Neutrophil (primary cell): ENCODE measurements around the gene SPINK5.
"Not testable (repeated sequence)": the region's sequence is repeated elsewhere in the genome, so short reads cannot be mapped to it uniquely, and the experiment has no call there.

Experiments used
- H3K27ac ChIP-seq: fragments of 200-600 bp; sonication (generic); 2 replicates; pipeline ENCODE4 v1.5.1; 2016; ENCODE audit warnings: mild to moderate bottlenecking, moderate library complexity
- H3K27me3 ChIP-seq: fragments of 200-600 bp; sonication (generic); 2 replicates; pipeline ENCODE4 v1.6.0; 2016; ENCODE audit warnings: mild to moderate bottlenecking
- H3K36me3 ChIP-seq: fragments of 200-600 bp; sonication (generic); 2 replicates; pipeline ENCODE4 v1.5.1; 2017
- H3K4me1 ChIP-seq, 2 experiments: fragments of 200-600 bp in 1 of 2; sonication (generic) in 1 of 2; 1 replicate in 1 of 2; 2 replicates in 1 of 2; pipeline versions ENCODE4 v1.5.1 to v1.6.1; 2013 to 2016; ENCODE audit warnings: low read depth in 1 of 2, low read length in 1 of 2, mild to moderate bottlenecking in 1 of 2, moderate library complexity in 1 of 2; ENCODE audit not compliant: control insufficient read depth in 1 of 2, insufficient read depth in 1 of 2
- H3K4me3 ChIP-seq, 2 experiments: fragments of 200-600 bp in 1 of 2; sonication (generic) in 1 of 2; 1 replicate in 1 of 2; 2 replicates in 1 of 2; pipeline ENCODE4 v1.5.1; 2013 to 2016; ENCODE audit warnings: low read depth in 1 of 2, low read length in 1 of 2, mild to moderate bottlenecking in 1 of 2, moderate library complexity in 1 of 2
- H3K9me3 ChIP-seq: fragments of 200-600 bp; sonication (generic); 2 replicates; pipeline ENCODE4 v1.5.1; 2016
- TF ChIP-seq, protein P1 (sequence below): fragments of 200-600 bp; sonication (generic); IDR thresholded peaks from 2 replicates; pipeline ENCODE4 v1.5.1; 2016; ENCODE audit warnings: antibody characterized with exemption

The SPINK5 gene

DNA sequence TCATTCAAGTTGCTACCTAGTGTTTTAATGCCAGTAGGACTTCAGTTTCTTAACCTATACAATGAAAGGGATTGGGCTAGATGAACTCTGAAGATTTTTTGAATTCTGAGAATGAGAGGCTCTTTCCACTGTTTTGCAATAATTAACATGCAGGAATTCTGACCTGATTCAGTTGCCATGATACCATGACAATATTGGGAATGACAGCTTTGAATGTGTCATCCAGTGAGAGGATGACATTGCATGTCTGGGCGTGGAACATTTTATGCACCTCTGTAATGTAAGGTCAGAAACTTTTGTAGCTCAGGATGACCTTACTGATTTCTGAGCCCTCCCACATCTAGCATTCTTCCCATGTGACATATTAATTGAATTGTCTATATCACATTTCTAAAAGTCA is 30.6 kb upstream of the SPINK5 start:
- TF ChIP-seq, protein P1, sequence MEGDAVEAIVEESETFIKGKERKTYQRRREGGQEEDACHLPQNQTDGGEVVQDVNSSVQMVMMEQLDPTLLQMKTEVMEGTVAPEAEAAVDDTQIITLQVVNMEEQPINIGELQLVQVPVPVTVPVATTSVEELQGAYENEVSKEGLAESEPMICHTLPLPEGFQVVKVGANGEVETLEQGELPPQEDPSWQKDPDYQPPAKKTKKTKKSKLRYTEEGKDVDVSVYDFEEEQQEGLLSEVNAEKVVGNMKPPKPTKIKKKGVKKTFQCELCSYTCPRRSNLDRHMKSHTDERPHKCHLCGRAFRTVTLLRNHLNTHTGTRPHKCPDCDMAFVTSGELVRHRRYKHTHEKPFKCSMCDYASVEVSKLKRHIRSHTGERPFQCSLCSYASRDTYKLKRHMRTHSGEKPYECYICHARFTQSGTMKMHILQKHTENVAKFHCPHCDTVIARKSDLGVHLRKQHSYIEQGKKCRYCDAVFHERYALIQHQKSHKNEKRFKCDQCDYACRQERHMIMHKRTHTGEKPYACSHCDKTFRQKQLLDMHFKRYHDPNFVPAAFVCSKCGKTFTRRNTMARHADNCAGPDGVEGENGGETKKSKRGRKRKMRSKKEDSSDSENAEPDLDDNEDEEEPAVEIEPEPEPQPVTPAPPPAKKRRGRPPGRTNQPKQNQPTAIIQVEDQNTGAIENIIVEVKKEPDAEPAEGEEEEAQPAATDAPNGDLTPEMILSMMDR, result no peak
- H3K27ac ChIP-seq, result no peak overlapping the region
- no peak overlapping the region for H3K4me3 ChIP-seq

DNA sequence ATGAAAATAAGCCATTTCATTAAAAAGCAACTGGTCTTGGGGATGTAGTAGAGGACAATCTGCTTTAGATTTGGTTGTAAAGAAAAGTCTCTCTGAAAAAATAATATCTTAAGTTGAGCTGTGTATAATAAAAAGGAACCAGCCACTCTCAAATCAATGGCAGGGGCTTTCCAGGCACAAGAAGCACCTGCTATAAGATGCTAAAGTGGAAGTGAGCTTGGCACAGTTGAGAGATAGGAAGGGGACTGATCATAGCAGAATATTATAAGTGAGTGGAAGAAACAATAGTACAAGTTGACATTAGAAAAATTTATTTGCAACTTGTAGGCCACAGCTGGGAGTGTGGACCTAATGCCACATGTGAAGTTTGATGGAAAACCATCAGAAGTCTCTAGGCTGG is 28.1 kb upstream of the SPINK5 start:
- TF ChIP-seq, protein P1, result no peak
- Histone ChIP-seq H3K9me3 (no peaks in the 10 kb centered on the region), H3K4me3 (no peak overlapping the region), H3K4me1 (no peaks in the 10 kb centered on the region), H3K27ac (no peak overlapping the region), H3K27me3 (no peaks in the 10 kb centered on the region), H3K36me3 (no peaks in the 10 kb centered on the region)

More for the DNA sequence above, 30.6 kb upstream of the SPINK5 start:
- H3K36me3 ChIP-seq, result no peaks in the 10 kb centered on the region
- no peaks in the 10 kb centered on the region for H3K27me3 ChIP-seq
- H3K9me3 ChIP-seq, result no peaks in the 10 kb centered on the region
- no peaks in the 10 kb centered on the region for H3K4me1 ChIP-seq

DNA sequence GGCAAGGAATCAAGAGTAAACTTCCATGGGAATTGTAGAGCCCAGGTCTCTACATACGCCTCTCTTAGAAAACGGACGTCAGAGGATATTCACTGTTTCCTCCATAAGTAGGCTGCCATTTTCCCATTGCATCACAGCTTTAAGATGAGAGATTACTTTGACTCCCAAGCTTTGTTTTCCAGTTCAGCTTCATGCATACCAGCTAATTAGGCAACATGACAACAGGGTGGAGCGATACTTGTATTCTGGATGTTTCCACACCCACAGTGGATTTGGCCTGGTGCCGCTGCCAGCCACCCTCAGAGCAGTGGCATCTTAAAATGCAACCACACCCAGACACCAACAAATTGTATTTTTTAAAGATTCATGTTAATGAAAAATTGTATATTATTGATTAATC is 20.9 kb upstream of the SPINK5 start:
- H3K9me3 ChIP-seq, result no peaks in the 10 kb centered on the region
- no peak overlapping the region for H3K4me3 ChIP-seq
- no peaks in the 10 kb centered on the region for H3K36me3 ChIP-seq
- no peaks in the 10 kb centered on the region for H3K4me1 ChIP-seq
- TF ChIP-seq, protein P1, result no peak
- H3K27ac ChIP-seq, result no peak overlapping the region
- no peaks in the 10 kb centered on the region for H3K27me3 ChIP-seq

DNA sequence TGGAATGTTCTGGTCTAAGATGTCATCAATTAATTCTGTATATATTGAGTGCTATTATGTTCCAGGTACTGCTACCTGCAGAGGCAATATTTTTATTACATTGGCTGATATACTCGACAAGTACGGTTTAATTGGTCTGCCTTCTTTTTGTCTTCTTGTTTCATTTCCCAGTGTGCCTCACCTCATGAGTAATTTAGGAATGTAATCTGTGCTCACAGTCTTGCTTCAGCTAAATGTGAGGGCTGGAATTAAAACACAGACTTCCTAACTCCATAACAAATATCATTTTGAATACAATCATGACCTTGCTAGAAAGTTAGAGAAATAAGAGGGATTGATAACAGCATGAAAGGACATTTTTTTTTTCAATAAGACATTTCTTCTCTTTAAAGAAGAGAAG is 20.1 kb upstream of the SPINK5 start:
- no peak overlapping the region for H3K27ac ChIP-seq
- TF ChIP-seq, protein P1, result no peak
- no peak overlapping the region for H3K4me3 ChIP-seq

DNA sequence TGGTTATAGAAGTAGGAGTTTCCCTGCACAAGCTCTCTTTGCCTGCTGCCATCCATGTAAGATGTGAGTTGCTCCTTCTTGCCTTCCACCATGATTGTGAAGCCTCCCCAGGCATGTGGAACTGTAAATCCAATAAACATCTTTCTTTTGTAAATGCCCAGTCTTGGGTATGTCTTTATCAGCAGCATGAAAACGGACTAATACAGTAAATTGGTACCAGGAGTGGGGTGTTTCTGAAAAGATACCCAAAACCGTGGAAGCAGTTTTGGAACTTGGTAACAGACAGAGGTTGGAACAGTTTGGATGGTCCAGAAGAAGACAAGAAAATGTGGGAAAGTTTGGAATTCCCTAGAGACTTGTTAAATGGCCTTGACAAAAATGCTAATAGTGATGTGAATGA is 8.6 kb upstream of the SPINK5 start:
- H3K27me3 ChIP-seq, H3K36me3 ChIP-seq, H3K4me3 ChIP-seq, H3K9me3 ChIP-seq, H3K27ac ChIP-seq, H3K4me1 ChIP-seq: not testable (repeated sequence)

More for the DNA sequence above, 20.1 kb upstream of the SPINK5 start:
- Histone ChIP-seq H3K36me3 (no peaks in the 10 kb centered on the region), H3K4me1 (no peaks in the 10 kb centered on the region), H3K9me3 (no peaks in the 10 kb centered on the region), H3K27me3 (no peaks in the 10 kb centered on the region)

DNA sequence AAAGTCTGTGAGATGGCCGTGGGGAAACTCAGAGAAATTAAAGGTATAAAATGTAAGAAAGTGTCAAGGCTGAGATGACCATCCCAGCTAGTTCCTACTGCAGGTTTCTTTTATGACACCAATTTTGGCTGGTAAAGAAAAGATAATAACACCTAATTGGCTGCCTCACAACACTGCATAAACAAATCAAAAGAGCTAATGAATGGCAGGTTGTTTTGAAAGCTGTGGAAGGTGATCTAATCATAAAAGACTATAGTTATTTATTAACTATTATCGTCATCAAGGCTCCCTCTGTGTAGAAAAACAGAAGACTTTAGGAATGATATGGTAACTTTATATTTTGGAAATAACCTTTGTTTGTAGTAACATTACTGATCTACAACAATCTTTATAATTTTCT is 3.5 kb upstream of the SPINK5 start:
- Histone ChIP-seq H3K9me3 (peaks cover under 1% of the 10 kb centered on the region), H3K36me3 (no peaks in the 10 kb centered on the region), H3K27me3 (no peaks in the 10 kb centered on the region), H3K4me1 (no peaks in the 10 kb centered on the region), H3K27ac (no peak overlapping the region), H3K4me3 (no peak overlapping the region)
- TF ChIP-seq, protein P1, result no peak
